ENCODE data around the gene ZNF583. TPM values are rescaled to one million over a fixed set of nuclear protein-coding genes. Genes with fewer than 3 reads are reported as not detected.

ZNF583 gene
- total and polyA plus RNA-seq, 2 of the 13 experiments (the other 11 are each of a cell fraction or from before 2014, with no cell fraction given) = 0.65 to 5.3 TPM

- TF ChIP-seq ZNF746 (CRISPR knock-in tag; IDR thresholded peaks at IDR 0.05) = peak; percentile 44; the same call in 1 of the 2 replicates
- TF ChIP-seq ZBTB33 (CRISPR knock-in tag; IDR thresholded peaks at IDR 0.05) = 0 out of 2 replicates have a peak, but pooled peaks have one; percentile 24
- 0 out of 2 replicates have a peak, but pooled peaks have one; percentile 43 for TF ChIP-seq ZNF446 (CRISPR knock-in tag; IDR thresholded peaks at IDR 0.05)
- no peak for TF ChIP-seq TEAD2 (CRISPR knock-in tag; IDR thresholded peaks at IDR 0.05)
- no peak for TF ChIP-seq ZBTB3 (CRISPR knock-in tag; IDR thresholded peaks at IDR 0.05; ENCODE audit: borderline replicate concordance, low read depth)
- no peak for TF ChIP-seq SETDB1 (CRISPR knock-in tag; IDR thresholded peaks at IDR 0.05; ENCODE audit: borderline replicate concordance)
- TF ChIP-seq ZNF296 (CRISPR knock-in tag; conservative IDR thresholded peaks at IDR 0.05) = no peak
- TF ChIP-seq HES4 (CRISPR knock-in tag; IDR thresholded peaks at IDR 0.05; ENCODE audit: borderline replicate concordance) = peak; percentile 51; the same call in 1 of the 2 replicates
- no peak for TF ChIP-seq PAXIP1 (CRISPR knock-in tag; conservative IDR thresholded peaks at IDR 0.05)
- TF ChIP-seq MBD4 (IDR thresholded peaks at IDR 0.05; ENCODE audit: borderline replicate concordance, low read length) = no peak
- peak; percentile 94; the same call in 1 of the 2 replicates for TF ChIP-seq NFKB2 (CRISPR knock-in tag; IDR thresholded peaks at IDR 0.05; ENCODE audit: borderline replicate concordance)
- no peak for TF ChIP-seq ZSCAN29 (CRISPR knock-in tag; conservative IDR thresholded peaks at IDR 0.05)
- TF ChIP-seq ZNF468 (CRISPR knock-in tag; IDR thresholded peaks at IDR 0.05) = 0 out of 2 replicates have a peak, but pooled peaks have one; percentile 67
- TF ChIP-seq THAP11 (CRISPR knock-in tag; IDR thresholded peaks at IDR 0.05) = peak; percentile 98
- TF ChIP-seq HDAC6 (IDR thresholded peaks at IDR 0.05; ENCODE audit: low read depth, low read length) = no peak
- TF ChIP-seq ZNF839 (CRISPR knock-in tag; IDR thresholded peaks at IDR 0.05; ENCODE audit: borderline replicate concordance) = 0 out of 2 replicates have a peak, but pooled peaks have one; percentile 52
- no peak for TF ChIP-seq PRDM10 (CRISPR knock-in tag; IDR thresholded peaks at IDR 0.05; ENCODE audit: low read depth)
- TF ChIP-seq ZNF720 (CRISPR knock-in tag; IDR thresholded peaks at IDR 0.05) = no peak
- TF ChIP-seq ZBTB42 (CRISPR knock-in tag; IDR thresholded peaks at IDR 0.05) = no peak
- no peak for TF ChIP-seq ZNF768 (CRISPR knock-in tag; IDR thresholded peaks at IDR 0.05)
Observed at GRCh38 chr19:56403764-56404704, at the start of gene ZNF583 (continued).

Measured in HepG2 (cell line).